Activated effector memory CD4-positive, alpha-beta T cell treated with Interleukin-2 at 50 U/mL for 16 hours (primary cell): ENCODE data around the gene ST6GALNAC6.

Experiments used
- DNase-seq: peaks from one replicate; pipeline ENCODE4 v3.0.0-alpha.2; 2020

The ST6GALNAC6 gene

GRCh38 chr9:127899128-127899943 is at the start of gene ST6GALNAC6:
ST6GALNAC6 (minus strand) TSS chr9:127899603; CDS start chr9:127897981, 1,622 bp downstream.
- peak; percentile 59 for DNase-seq

GRCh38 chr9:127947841-127948710 is 48.7 kb upstream of the ST6GALNAC6 start:
- DNase-seq = no peak

GRCh38 chr9:127946728-127947127 is 47.3 kb upstream of the ST6GALNAC6 start:
- no peak for DNase-seq

- DNase-seq = no peak
Observed at GRCh38 chr9:127945942-127946341, 46.5 kb upstream of the ST6GALNAC6 start.

GRCh38 chr9:127945338-127945737 is 45.9 kb upstream of the ST6GALNAC6 start:
- no peak for DNase-seq

- DNase-seq = no peak
Observed at GRCh38 chr9:127944586-127945218, 45.3 kb upstream of the ST6GALNAC6 start.

GRCh38 chr9:127943731-127944144 is 44.3 kb upstream of the ST6GALNAC6 start:
- DNase-seq = peak; percentile 60

- DNase-seq = no peak
Observed at GRCh38 chr9:127943011-127943662, 43.7 kb upstream of the ST6GALNAC6 start.

- no peak for DNase-seq
Observed at GRCh38 chr9:127942216-127943010, 43.0 kb upstream of the ST6GALNAC6 start.

GRCh38 chr9:127941961-127942215 is 42.5 kb upstream of the ST6GALNAC6 start:
- no peak for DNase-seq

- no peak for DNase-seq
Observed at GRCh38 chr9:127941062-127941960, 41.9 kb upstream of the ST6GALNAC6 start.

- DNase-seq = no peak
Observed at GRCh38 chr9:127940593-127940992, 41.2 kb upstream of the ST6GALNAC6 start.

GRCh38 chr9:127938298-127938690 is 38.9 kb upstream of the ST6GALNAC6 start:
- DNase-seq = no peak

- DNase-seq = peak; percentile 81
Observed at GRCh38 chr9:127937388-127938297, 38.2 kb upstream of the ST6GALNAC6 start, which contains the start of gene DPM2. DPM2 (minus strand) TSS chr9:127937854; CDS start chr9:127937820, 34 bp downstream.

GRCh38 chr9:127937056-127937387 is 37.6 kb upstream of the ST6GALNAC6 start:
- DNase-seq = no peak

GRCh38 chr9:127936347-127936852 is 37.0 kb upstream of the ST6GALNAC6 start:
- no peak for DNase-seq

- no peak for DNase-seq
Observed at GRCh38 chr9:127935765-127936221, 36.4 kb upstream of the ST6GALNAC6 start.

- DNase-seq = no peak
Observed at GRCh38 chr9:127934986-127935385, 35.6 kb upstream of the ST6GALNAC6 start.

- DNase-seq = no peak
Observed at GRCh38 chr9:127934248-127934647, 34.8 kb upstream of the ST6GALNAC6 start.
